Epithelial cell of proximal tubule (primary cell): ENCODE results near the gene CACNA2D4. TPM values are rescaled to one million over a fixed set of nuclear protein-coding genes. Genes with fewer than 3 reads are reported as not detected.
A peak's percentile ranks its signal among the peaks of the same experiment; 100 is the strongest.

Experiments
- DNase-seq: peaks from one replicate; pipeline ENCODE4 v3.0.0-alpha.2; 2011; ENCODE audit warnings: low read depth
- H3K4me3 ChIP-seq: 2 replicates; pipeline ENCODE4 v1.5.1; 2011; ENCODE audit warnings: low read depth, mild to moderate bottlenecking, low read length
- total RNA-seq: library from RNA; depleted of rRNA; stranded (reverse); fragments of >200 nt; gene quantifications from 2 replicates; pipeline ENCODE4 v1.2.3, GENCODE V29; 2015
- TF ChIP-seq, protein P1 (sequence below): conservative IDR thresholded peaks from 2 replicates; pipeline ENCODE4 v1.5.1; 2012; ENCODE audit warnings: low read depth, mild to moderate bottlenecking, low read length

CACNA2D4 gene
- total RNA-seq, 1 donor from 2014 or later, result 1.6 TPM

DNA sequence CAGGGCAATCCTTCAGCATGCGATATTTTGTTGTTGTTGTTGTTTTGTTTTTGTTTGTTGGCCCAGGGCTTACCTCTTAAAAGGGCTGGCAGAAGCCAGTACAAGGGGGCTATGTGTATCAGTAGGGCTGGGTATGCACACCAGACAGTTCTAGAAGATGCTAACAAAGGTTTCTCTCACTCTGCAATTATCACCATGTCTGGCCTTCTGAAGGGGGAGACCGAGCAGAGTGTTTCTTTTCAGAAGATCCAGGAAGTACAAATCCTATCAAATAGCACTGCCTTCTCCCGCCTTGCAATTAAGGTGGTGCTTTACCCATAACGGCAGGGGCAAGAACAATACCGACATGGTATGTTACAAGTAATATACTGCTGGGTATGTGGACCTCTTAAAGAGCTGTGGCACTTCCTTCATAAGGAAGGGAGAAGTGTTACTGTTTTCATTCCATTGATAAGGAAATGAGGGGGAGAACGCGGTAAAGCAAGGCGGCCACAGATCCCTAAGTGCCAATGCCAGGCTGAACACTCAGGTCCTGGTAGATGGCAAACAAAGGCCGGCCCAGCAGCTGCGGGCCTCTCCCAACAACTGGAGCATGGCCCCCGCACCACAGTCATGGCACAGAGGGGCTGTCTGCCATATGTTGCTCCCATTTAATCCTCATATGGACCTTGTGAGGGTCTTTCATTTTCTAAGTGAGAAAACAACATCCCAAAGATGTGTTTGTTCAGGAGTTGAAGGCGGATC is 19.2 kb upstream of the CACNA2D4 start:
- H3K4me3 ChIP-seq, result no peak overlapping the region
- TF ChIP-seq, protein P1, sequence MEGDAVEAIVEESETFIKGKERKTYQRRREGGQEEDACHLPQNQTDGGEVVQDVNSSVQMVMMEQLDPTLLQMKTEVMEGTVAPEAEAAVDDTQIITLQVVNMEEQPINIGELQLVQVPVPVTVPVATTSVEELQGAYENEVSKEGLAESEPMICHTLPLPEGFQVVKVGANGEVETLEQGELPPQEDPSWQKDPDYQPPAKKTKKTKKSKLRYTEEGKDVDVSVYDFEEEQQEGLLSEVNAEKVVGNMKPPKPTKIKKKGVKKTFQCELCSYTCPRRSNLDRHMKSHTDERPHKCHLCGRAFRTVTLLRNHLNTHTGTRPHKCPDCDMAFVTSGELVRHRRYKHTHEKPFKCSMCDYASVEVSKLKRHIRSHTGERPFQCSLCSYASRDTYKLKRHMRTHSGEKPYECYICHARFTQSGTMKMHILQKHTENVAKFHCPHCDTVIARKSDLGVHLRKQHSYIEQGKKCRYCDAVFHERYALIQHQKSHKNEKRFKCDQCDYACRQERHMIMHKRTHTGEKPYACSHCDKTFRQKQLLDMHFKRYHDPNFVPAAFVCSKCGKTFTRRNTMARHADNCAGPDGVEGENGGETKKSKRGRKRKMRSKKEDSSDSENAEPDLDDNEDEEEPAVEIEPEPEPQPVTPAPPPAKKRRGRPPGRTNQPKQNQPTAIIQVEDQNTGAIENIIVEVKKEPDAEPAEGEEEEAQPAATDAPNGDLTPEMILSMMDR, result no peak
- DNase-seq, result no peak

DNA sequence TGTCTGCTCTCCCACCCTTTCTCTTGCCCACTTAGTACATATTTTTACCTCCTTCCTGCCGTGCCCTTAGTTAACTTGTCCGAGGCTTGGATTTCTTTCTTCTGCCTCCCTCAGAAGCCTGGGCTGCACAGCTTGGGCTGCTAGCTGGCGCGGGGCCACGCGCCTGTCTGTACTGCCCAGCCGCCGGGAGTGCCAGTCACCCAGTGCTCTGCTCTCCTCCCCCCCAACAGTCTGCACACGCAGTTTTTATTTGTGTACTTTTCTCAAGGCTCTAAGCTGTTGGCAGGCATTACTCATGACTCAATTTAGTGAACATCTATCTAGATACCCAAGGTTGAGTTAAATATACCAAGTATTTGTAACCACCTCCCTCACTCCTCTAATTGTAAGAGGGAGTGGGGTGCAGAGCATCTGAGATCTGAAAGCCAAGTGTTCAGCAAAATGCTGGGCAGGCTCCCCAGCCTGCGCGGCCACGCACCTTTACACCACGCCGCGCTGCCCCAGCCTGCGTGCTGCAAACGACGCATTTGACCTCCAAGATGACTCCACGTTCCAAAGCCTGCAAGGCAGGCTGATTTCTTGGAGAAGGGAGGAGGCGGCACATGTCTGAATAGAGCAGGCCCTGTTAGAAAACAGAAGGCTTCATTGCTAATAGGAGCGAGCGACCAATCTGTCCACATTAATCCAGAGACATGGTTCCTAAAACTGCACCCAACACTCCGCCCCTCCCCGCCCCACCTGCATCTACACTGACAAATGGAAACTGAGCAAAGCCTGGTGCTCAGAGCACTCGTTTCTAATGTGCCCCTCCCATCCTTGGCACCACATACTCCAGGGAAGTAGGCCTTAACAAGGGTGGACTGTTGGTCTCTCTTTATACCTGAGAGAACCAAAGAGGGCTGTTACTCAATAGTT is 18.2 kb upstream of the CACNA2D4 start:
- peak; percentile 15 for DNase-seq
- no peak overlapping the region for H3K4me3 ChIP-seq
- TF ChIP-seq, protein P1, result no peak

DNA sequence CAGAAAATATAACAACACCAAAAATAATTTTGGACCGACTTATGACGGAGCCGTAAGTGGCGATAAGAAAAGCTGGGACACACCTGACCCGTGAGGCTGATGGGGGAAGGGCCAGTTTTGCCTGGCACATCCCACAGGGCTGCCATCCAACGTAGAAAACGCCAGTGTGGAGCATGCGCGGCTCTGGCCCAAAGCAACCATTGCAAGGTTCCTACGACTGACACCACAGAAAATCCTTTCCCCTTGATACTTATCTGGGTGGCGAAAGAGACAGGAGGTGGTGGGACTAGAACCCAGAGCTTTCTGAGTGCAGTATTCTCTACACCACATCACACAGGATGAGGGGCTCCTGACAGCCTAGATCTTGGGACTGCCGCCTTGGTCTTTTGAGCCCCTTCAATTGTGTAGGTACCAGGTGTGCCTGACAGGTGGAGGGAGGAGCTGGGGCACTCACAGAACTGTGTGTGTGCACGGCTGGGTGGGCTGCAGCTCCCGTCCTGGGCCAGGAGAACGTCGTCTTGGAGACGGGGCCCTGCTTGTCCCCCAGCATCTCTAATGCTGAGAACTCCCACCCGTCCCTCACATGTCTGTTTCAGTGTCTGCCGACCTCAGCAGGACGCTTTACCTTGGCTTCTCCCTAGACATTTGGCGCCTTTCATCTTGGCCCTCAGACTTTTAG is 17.4 kb upstream of the CACNA2D4 start:
- DNase-seq, result no peak
- TF ChIP-seq, protein P1, result no peak
- H3K4me3 ChIP-seq, result no peak overlapping the region

DNA sequence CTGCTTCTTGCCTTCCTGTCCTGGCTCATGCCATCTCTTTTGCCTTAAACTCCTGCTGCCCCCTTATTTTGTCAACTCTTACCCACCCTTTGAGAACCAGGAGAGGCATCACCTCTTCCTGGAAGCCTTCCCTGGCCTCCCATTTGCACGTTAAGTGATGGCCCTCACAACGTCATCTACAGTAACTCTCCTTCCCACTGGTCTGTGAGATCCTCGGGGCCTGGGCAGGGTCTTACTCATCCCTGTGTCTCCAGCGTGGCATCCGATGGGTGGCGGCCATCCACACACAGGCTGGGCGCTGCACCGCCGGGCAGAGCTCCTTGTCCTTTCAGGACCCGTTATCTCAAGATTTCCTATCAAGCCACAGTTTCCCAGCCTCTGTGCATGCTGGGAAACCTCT is 16.8 kb upstream of the CACNA2D4 start:
- TF ChIP-seq, protein P1, result no peak
- no peak overlapping the region for H3K4me3 ChIP-seq

GRCh38 chr12:1934831-1935230 is 16.4 kb upstream of the CACNA2D4 start:
- DNase-seq, result no peak
- TF ChIP-seq, protein P1, result no peak
- H3K4me3 ChIP-seq, result no peak overlapping the region

More for the DNA sequence above, 16.8 kb upstream of the CACNA2D4 start:
- no peak for DNase-seq

DNA sequence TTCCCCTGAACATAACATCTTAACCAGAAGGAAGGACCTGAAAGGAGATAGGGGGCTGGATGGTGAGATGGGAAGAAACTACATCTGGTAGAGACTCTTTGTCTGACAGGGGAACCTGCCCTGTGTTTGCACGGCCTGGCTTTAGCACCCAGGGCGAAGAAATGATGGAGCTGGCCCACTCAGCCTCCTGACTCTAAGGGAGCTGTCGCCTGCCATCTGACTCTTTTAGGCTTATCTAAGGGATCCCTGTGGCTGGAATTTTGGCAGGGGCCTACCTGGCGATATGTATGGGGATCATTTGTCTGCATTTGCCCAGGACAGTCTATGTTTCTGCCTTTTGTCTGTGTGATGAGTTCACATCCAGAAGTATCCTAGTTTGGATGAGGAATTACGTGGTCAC is 15.6 kb upstream of the CACNA2D4 start:
- TF ChIP-seq, protein P1, result no peak
- DNase-seq, result no peak
- no peak overlapping the region for H3K4me3 ChIP-seq
